HFFc6 (cell line): ENCODE data around the gene SKI. TPM values are rescaled to one million over a fixed set of nuclear protein-coding genes. Genes with fewer than 3 reads are reported as not detected.

Experiments used
- DNase-seq: peaks from one replicate; pipeline ENCODE4 v3.0.0-alpha.2; 2018
- H3K27ac Mint-ChIP-seq: 2 replicates; pipeline ENCODE4 v1.8.0; 2020; ENCODE audit warnings: mild to moderate bottlenecking, mixed read lengths
- H3K27me3 Mint-ChIP-seq: 2 replicates; pipeline ENCODE4 v1.8.0; 2021; ENCODE audit warnings: mild to moderate bottlenecking, moderate library complexity, mixed read lengths; ENCODE audit not compliant: insufficient read depth
- H3K36me3 Mint-ChIP-seq: 2 replicates; pipeline ENCODE4 v1.8.0; 2021; ENCODE audit warnings: low read depth, mixed read lengths
- H3K4me1 Mint-ChIP-seq: 2 replicates; pipeline ENCODE4 v1.8.0; 2020; ENCODE audit warnings: low read depth, mixed read lengths
- H3K4me3 Mint-ChIP-seq: 2 replicates; pipeline ENCODE4 v1.8.0; 2020; ENCODE audit warnings: mild to moderate bottlenecking, moderate library complexity, mixed read lengths
- H3K9me3 Mint-ChIP-seq: 2 replicates; pipeline ENCODE4 v1.8.0; 2020; ENCODE audit warnings: mild to moderate bottlenecking, mixed read lengths
- CTCF ChIP-seq: fragments of 200-600 bp; sonication (generic); IDR thresholded peaks from 2 replicates; pipeline ENCODE4 v1.5.0; 2021; ENCODE audit warnings: antibody characterized with exemption, mild to moderate bottlenecking
- total RNA-seq, 6 experiments: library from RNA; stranded (reverse); fragmentation: NEBNext Ultra II Directional; extraction: Animal tissue kit (Norgen Biotek cat#: 25700); gene quantifications; 2 replicates in 1 of 6; 3 replicates in 5 of 6; pipeline ENCODE4 v1.2.3, GENCODE V29; 2021

SKI gene
- total RNA-seq, 6 experiments from 2014 or later = 63.7 to 76.6 (median 66.1) TPM

- no peak overlapping the region for H3K27ac Mint-ChIP-seq
- no peak overlapping the region for H3K4me3 Mint-ChIP-seq
- no peaks in the 10 kb centered on the region for H3K9me3 Mint-ChIP-seq
- H3K36me3 Mint-ChIP-seq = no peaks in the 10 kb centered on the region
- TF ChIP-seq CTCF = no peak
- H3K4me1 Mint-ChIP-seq = 0 out of 2 replicates have a peak, but pooled peaks cover 6% of the 10 kb centered on the region
- H3K27me3 Mint-ChIP-seq = peaks cover 15% of the 10 kb centered on the region
- DNase-seq = no peak
Measured at GRCh38 chr1:2353551-2354438, 125.7 kb downstream of the SKI start.

- H3K36me3 Mint-ChIP-seq = no peaks in the 10 kb centered on the region
- peaks cover 15% of the 10 kb centered on the region for H3K27me3 Mint-ChIP-seq
- no peaks in the 10 kb centered on the region for H3K9me3 Mint-ChIP-seq
- no peak for TF ChIP-seq CTCF
- H3K27ac Mint-ChIP-seq = no peak overlapping the region
- H3K4me1 Mint-ChIP-seq = no peaks in the 10 kb centered on the region
- DNase-seq = no peak
- no peak overlapping the region for H3K4me3 Mint-ChIP-seq
Measured at GRCh38 chr1:2354511-2355372, 126.6 kb downstream of the SKI start.

DNA sequence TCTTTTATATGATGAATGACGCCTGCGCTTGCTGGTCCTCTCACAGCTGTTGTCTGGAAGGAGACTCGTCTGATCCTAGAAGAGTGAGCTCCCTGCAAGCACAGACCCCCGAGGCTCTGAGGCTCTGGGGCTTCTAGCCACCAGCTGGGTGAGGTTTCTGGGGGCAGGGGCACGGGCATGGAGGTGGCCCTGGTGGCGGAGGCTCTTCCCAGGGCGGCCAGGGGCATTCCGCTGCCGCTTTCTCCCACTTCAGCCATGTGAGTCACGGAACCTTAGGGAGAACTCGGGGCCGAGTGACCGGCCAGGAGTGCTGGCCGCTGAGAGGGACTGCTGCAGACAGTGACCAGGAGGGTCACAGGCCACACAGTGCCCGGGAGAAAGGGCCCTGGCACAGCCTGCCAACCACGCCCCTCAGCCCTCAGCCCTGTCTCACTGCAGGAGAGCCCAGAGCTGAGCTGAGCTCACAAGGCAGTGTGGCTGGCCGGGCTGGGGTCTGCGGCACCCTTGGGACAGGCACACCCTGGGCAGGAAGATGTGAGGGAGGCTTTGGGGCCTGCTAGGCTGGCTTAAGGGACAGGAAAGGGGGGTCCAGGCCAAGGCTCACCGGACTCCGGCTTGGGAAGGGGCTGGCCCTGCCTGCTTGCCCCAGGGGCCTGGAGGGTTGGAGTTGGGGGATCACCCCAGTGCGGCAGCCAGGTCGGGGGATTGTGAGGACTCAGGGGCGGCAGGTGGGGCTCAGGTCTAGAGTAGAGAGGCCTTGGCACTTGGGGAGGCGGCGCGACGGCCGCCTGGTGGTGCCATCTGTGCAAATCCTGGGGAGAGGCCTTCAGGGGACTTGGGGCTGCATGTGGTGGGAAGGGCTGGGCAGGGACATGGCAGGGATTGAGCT lies 127.5 kb downstream of the SKI start:
- Mint-ChIP-seq H3K9me3 (no peaks in the 10 kb centered on the region), H3K27me3 (peaks cover 13% of the 10 kb centered on the region), H3K4me1 (peaks cover 6% of the 10 kb centered on the region), H3K27ac (no peak overlapping the region), H3K4me3 (no peak overlapping the region), H3K36me3 (no peaks in the 10 kb centered on the region)
- no peak for TF ChIP-seq CTCF
- no peak for DNase-seq

- TF ChIP-seq CTCF = no peak
- Mint-ChIP-seq H3K27ac (no peak overlapping the region), H3K4me3 (no peak overlapping the region), H3K36me3 (no peaks in the 10 kb centered on the region), H3K4me1 (peaks cover 13% of the 10 kb centered on the region), H3K9me3 (no peaks in the 10 kb centered on the region), H3K27me3 (peaks cover 11% of the 10 kb centered on the region)
- DNase-seq = no peak
Measured at GRCh38 chr1:2356401-2356800, 128.3 kb downstream of the SKI start.
